Small intestine (tissue), 7 donors: ENCODE data around the gene LBHD2. TPM values are rescaled to one million over a fixed set of nuclear protein-coding genes. Genes with fewer than 3 reads are reported as not detected.

Source experiments
- DNase-seq, 2 donors: peaks; one replicate each; pipeline versions ENCODE4 v3.0.0 to v3.0.0-alpha.2; 2013
- FAIRE-seq: peaks from 2 replicates; lab custom pipeline; 2012; peaks lifted over from hg19 to GRCh38; lab: Jason Lieb, UNC
- H3K27ac ChIP-seq, 3 donors: one replicate each; pipeline ENCODE4 v1.5.1; 2013; ENCODE audit warnings: low read length in 2 of 3, mild to moderate bottlenecking in 2 of 3, control low read depth in 1 of 3, inconsistent platforms in 1 of 3, low read depth in 1 of 3, moderate library complexity in 1 of 3
- H3K27me3 ChIP-seq, 3 donors: one replicate each; pipeline ENCODE4 v1.6.1; 2013; ENCODE audit warnings: low read length in 3 of 3, inconsistent platforms in 1 of 3; ENCODE audit not compliant: control insufficient read depth in 3 of 3, insufficient read depth in 3 of 3
- H3K36me3 ChIP-seq, 3 donors: one replicate each; pipeline ENCODE4 v1.6.1; 2013; ENCODE audit warnings: low read length in 3 of 3, inconsistent platforms in 1 of 3, low read depth in 1 of 3, mild to moderate bottlenecking in 1 of 3, moderate library complexity in 1 of 3; ENCODE audit not compliant: control insufficient read depth in 3 of 3, insufficient read depth in 2 of 3
- H3K4me1 ChIP-seq, 3 donors: one replicate each; pipeline ENCODE4 v1.6.1; 2013; ENCODE audit warnings: low read length in 2 of 3, inconsistent platforms in 1 of 3, low read depth in 1 of 3, mild to moderate bottlenecking in 1 of 3, moderate library complexity in 1 of 3; ENCODE audit not compliant: control insufficient read depth in 3 of 3, insufficient read depth in 2 of 3
- H3K4me3 ChIP-seq, 3 donors: one replicate each; pipeline ENCODE4 v1.5.1; 2013; ENCODE audit warnings: low read length in 3 of 3, control low read depth in 1 of 3, inconsistent platforms in 1 of 3, low read depth in 1 of 3, mild to moderate bottlenecking in 1 of 3, moderate library complexity in 1 of 3
- H3K9me3 ChIP-seq, 2 donors: one replicate each; pipeline ENCODE4 v1.6.1; 2013; ENCODE audit warnings: low read depth in 1 of 2, low read length in 1 of 2; ENCODE audit not compliant: control insufficient read depth in 2 of 2, insufficient read depth in 1 of 2
- WGBS, 3 donors: extraction: QIAGEN DNeasy Blood & Tissue Kit; methylation state at CpG; one replicate each; pipeline ENCODE4 v1.1.7; 2013; 5-methylcytosine and 5-hydroxymethylcytosine counted together
- polyA plus RNA-seq, 4 donors: library from polyadenylated mRNA; stranded (reverse) in 3 of 4; unstranded in 1 of 4; fragments of 200-250 nt in 3 of 4; fragments of 120-200 nt in 1 of 4; gene quantifications; one replicate each; pipeline versions ENCODE4 v1.2.1 to v1.2.3, GENCODE V29; 2013
- donor health status: healthy with polysubstance abuse.
- donor health status: control.
- donor health status: control.
- donor health status: Bipolar disorder and iron deficiency.
- donor health status: healthy.

The LBHD2 gene
- polyA plus RNA-seq, 4 donors = not detected

DNA sequence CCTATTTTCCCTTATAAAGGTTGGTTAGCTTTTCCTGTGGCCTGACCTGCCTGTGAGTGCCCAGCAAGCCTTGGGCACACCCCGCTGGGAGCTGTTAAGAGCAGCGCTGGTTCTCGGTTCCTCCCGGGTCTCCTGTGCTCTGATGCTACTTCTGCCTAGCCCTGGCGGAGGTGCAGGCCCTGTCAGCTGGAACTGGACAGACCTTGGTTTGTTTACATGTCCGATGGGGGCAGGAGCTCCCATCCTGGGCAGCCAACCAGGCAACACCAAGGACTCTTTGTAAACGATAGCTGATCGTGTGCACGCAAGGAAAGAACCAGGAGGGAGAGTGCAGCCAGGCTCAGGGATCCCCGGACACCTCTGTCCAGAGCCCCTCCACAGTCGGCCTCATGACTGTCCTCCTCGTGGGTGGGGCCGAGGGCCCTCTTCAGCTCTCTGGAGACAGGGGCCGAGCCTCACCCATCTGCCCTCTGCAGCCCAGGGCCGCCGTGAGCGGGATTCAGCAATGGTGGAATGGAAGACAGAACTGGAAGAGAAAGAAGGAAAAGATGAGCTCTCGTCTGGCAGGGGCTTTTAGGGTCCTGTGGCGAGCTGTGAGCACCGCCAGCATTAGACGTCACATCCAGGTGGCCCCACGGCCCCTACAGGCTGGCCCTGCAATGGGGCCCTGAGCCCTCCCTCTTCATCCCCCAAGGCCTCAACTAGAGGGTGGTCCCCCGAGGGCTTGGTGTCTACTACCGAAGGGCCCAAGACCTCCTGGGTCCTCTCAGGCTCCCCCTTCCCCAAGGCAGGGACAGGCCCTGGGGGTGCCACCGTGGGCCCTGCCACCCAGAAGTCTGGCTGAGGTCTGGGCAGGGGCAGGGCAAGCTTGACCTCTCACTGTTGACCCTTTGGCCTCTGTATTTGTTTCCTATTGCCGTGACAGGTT lies 51.6 kb downstream of the LBHD2 start:
- Histone ChIP-seq H3K36me3 (peaks cover 0 to 30% (median 0%) of the 10 kb centered on the region in 3 donors), H3K9me3 (no peaks in the 10 kb centered on the region), H3K27ac (no peak overlapping the region), H3K27me3 (peaks cover 0 to 16% (median 0%) of the 10 kb centered on the region in 3 donors), H3K4me1 (peaks cover 0 to 11% (median 0%) of the 10 kb centered on the region in 3 donors), H3K4me3 (no peak overlapping the region)
- FAIRE-seq = no peak
- 79 to 85% (median 84%) methylated on average over 25 to 26 of the region's 26 CpGs for WGBS, 3 donors
- no peak for DNase-seq

- H3K4me3 ChIP-seq = no peak overlapping the region
- no peak overlapping the region for H3K27ac ChIP-seq
- WGBS, 3 donors = 65% methylated on average over 20 of the region's 20 CpGs
- H3K27me3 ChIP-seq = peaks cover 0 to 20% (median 0%) of the 10 kb centered on the region in 3 donors
- peaks cover 0 to 11% (median 0%) of the 10 kb centered on the region in 3 donors for H3K4me1 ChIP-seq
- peaks cover 0 to 28% (median 0%) of the 10 kb centered on the region in 3 donors for H3K36me3 ChIP-seq
- no peak for FAIRE-seq
- H3K9me3 ChIP-seq = no peaks in the 10 kb centered on the region
- peak in 1 of 2 donors; percentile 82 for DNase-seq
These were observed 52.6 kb downstream of the LBHD2 start for GRCh38 chr14:103136388-103137271.

DNA sequence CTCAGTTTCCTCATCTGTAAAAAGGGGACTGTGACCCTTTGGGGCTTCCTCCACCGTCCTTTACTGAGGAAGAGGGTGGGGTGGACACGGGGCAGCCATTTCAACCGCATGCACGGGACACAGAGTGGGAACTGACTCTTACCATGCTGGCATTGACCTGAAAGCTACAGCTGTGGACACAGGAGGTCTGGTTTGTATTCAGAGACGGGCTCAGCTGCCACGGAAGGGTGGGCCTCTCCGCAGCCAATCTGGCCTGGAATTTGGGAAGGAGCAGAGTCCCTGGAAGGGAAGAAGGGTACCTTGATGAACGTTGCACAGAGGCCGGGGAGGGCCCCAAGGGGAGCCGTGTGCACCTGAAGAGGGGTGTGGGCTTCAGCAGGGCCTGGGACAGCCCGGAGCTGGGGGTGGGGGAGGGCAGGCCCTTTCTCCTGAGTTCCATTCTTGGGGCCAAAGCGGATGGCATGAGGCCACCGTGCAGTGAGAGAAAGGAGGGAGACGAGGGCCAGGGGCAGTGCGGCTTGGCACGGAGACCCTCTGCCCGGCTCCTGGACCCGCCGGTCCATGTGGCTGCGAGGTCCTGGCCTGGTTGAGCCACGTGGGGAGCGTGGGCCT lies 53.8 kb downstream of the LBHD2 start:
- H3K36me3 ChIP-seq = peaks cover 0 to 23% (median 0%) of the 10 kb centered on the region in 3 donors
- H3K4me3 ChIP-seq = no peak overlapping the region
- H3K4me1 ChIP-seq = peaks cover 0 to 11% (median 0%) of the 10 kb centered on the region in 3 donors
- no peaks in the 10 kb centered on the region for H3K9me3 ChIP-seq
- FAIRE-seq (no peak), DNase-seq (no peak)
- no peak overlapping the region for H3K27ac ChIP-seq
- peaks cover 0 to 28% (median 0%) of the 10 kb centered on the region in 3 donors for H3K27me3 ChIP-seq
- 80 to 85% (median 80%) methylated on average over 16 to 22 of the region's 22 CpGs for WGBS, 3 donors

GRCh38 chr14:103138301-103139131 lies 54.5 kb downstream of the LBHD2 start:
- no peak overlapping the region for H3K27ac ChIP-seq
- DNase-seq (peak in 1 of 2 donors; percentile 53), FAIRE-seq (no peak)
- H3K36me3 ChIP-seq = peaks cover 0 to 16% (median 0%) of the 10 kb centered on the region in 3 donors
- H3K4me1 ChIP-seq = peaks cover 0 to 11% (median 0%) of the 10 kb centered on the region in 3 donors
- H3K9me3 ChIP-seq = no peaks in the 10 kb centered on the region
- peaks cover 0 to 35% (median 0%) of the 10 kb centered on the region in 3 donors for H3K27me3 ChIP-seq
- peak overlapping the region in 1 of 3 donors; percentile 12 for H3K4me3 ChIP-seq
- WGBS, 3 donors = 40 to 49% (median 40%) methylated on average over 53 to 66 of the region's 66 CpGs

GRCh38 chr14:103139132-103140025 lies 55.4 kb downstream of the LBHD2 start:
- no peak overlapping the region for H3K27ac ChIP-seq
- H3K9me3 ChIP-seq = no peaks in the 10 kb centered on the region
- H3K4me3 ChIP-seq = peak overlapping the region in 1 of 3 donors; percentile 12
- DNase-seq = no peak
- H3K4me1 ChIP-seq = peaks cover 0 to 11% (median 0%) of the 10 kb centered on the region in 3 donors
- H3K27me3 ChIP-seq = peaks cover 0 to 36% (median 0%) of the 10 kb centered on the region in 3 donors
- 58 to 61% (median 59%) methylated on average over 28 to 29 of the region's 29 CpGs for WGBS, 3 donors
- FAIRE-seq = no peak
- peaks cover 0 to 10% (median 0%) of the 10 kb centered on the region in 3 donors for H3K36me3 ChIP-seq
